ENCODE data around the gene FLT3.

GRCh38 chr13:28041031-28041461, 59.3 kb downstream of the FLT3 start:
- no peak for TF ChIP-seq TAF1 (IDR thresholded peaks at IDR 0.05; ENCODE audit: low read depth)
- no peak for TF ChIP-seq EP300 (IDR thresholded peaks at IDR 0.05; ENCODE audit: borderline replicate concordance)

All from Ishikawa (cell line).